HEK293 (cell line): ENCODE results near the gene AEN.

Experiments used
- CTCF ChIA-PET: fragments of 350-600 bp; formaldehyde crosslinking; extraction: SDS; loops from one replicate; lab custom pipeline; 2021; ENCODE audit warnings: antibody characterized with exemption; lab: Yijun Ruan, JAX
- POLR2A ChIA-PET: fragments of 300-600 bp; formaldehyde crosslinking; extraction: SDS; loops from one replicate; lab custom pipeline; 2020; ENCODE audit warnings: antibody characterized with exemption, inconsistent platforms; lab: Yijun Ruan, JAX
- H3K27ac ChIP-seq: fragments of 200-500 bp; sonication (Bioruptor generic); 2 replicates; pipeline ENCODE4 v1.5.1; 2014; ENCODE audit warnings: low read depth, low read length, control low read depth, inconsistent platforms; ENCODE audit errors: extremely low read depth
- H3K36me3 ChIP-seq, 2 experiments: fragments of 200-500 bp in 1 of 2; sonication (Bioruptor generic) in 1 of 2; 1 replicate in 1 of 2; 2 replicates in 1 of 2; pipeline ENCODE4 v1.5.1; 2014 to 2017; ENCODE audit warnings: inconsistent platforms in 2 of 2, low read length in 2 of 2; ENCODE audit not compliant: control insufficient read depth in 2 of 2, insufficient read depth in 1 of 2
- H3K4me1 ChIP-seq: fragments of 200-500 bp; sonication (Bioruptor generic); 2 replicates; pipeline ENCODE4 v1.5.1; 2014; ENCODE audit warnings: mild to moderate bottlenecking, low read length, inconsistent platforms; ENCODE audit not compliant: control insufficient read depth, insufficient read depth
- H3K4me3 ChIP-seq: 2 replicates; pipeline ENCODE4 v1.5.1; 2011; ENCODE audit warnings: low read depth, mild to moderate bottlenecking, control low read depth, low read length, moderate library complexity
- H3K9me3 ChIP-seq: fragments of 200-500 bp; sonication (Bioruptor generic); 2 replicates; pipeline ENCODE4 v1.5.1; 2014; ENCODE audit warnings: low read depth, low read length, inconsistent platforms; ENCODE audit not compliant: control insufficient read depth, insufficient read depth
- HOXC10 ChIP-seq: sonication (generic); formaldehyde crosslinking; IDR thresholded peaks from 2 replicates; pipeline ENCODE4 v1.8.1; 2023; ENCODE audit warnings: mild to moderate bottlenecking, missing genetic modification reagents
- HOXD13 ChIP-seq: sonication (generic); formaldehyde crosslinking; IDR thresholded peaks from 2 replicates; pipeline ENCODE4 v1.8.0; 2022; ENCODE audit warnings: missing genetic modification reagents, borderline replicate concordance
- KLF1 ChIP-seq: fragments of 450-650 bp; formaldehyde crosslinking; IDR thresholded peaks from 2 replicates; pipeline ENCODE4 v1.5.1; 2016; ENCODE audit warnings: missing biosample characterization, missing genetic modification characterization
- WT1 ChIP-seq: fragments of 450-650 bp; formaldehyde crosslinking; IDR thresholded peaks from 2 replicates; pipeline ENCODE4 v1.5.1; 2016; ENCODE audit warnings: missing biosample characterization, missing genetic modification characterization
- ZEB2 ChIP-seq: fragments of 450-650 bp; formaldehyde crosslinking; IDR thresholded peaks from 2 replicates; pipeline ENCODE4 v1.5.1; 2016; ENCODE audit warnings: missing biosample characterization, missing genetic modification characterization
- ZNF10 ChIP-seq: fragments of 450-650 bp; formaldehyde crosslinking; IDR thresholded peaks from 2 replicates; pipeline ENCODE4 v1.5.1; 2017; ENCODE audit warnings: missing biosample characterization, missing genetic modification characterization
- ZNF121 ChIP-seq: fragments of 450-650 bp; formaldehyde crosslinking; IDR thresholded peaks from 2 replicates; pipeline ENCODE4 v1.5.1; 2016; ENCODE audit warnings: missing biosample characterization, missing genetic modification characterization
- ZNF132 ChIP-seq: fragments of 450-650 bp; formaldehyde crosslinking; IDR thresholded peaks from 2 replicates; pipeline ENCODE4 v1.5.1; 2017; ENCODE audit warnings: missing biosample characterization, missing genetic modification characterization, borderline replicate concordance
- ZNF138 ChIP-seq: fragments of 450-650 bp; formaldehyde crosslinking; IDR thresholded peaks from 2 replicates; pipeline ENCODE4 v1.5.1; 2016; ENCODE audit warnings: missing biosample characterization, missing genetic modification characterization, borderline replicate concordance
- ZNF248 ChIP-seq: fragments of 450-650 bp; formaldehyde crosslinking; IDR thresholded peaks from 2 replicates; pipeline ENCODE4 v1.5.1; 2017; ENCODE audit warnings: missing biosample characterization, missing genetic modification characterization
- ZNF266 ChIP-seq: fragments of 450-650 bp; formaldehyde crosslinking; IDR thresholded peaks from 2 replicates; pipeline ENCODE4 v1.5.1; 2016; ENCODE audit warnings: missing biosample characterization, missing genetic modification characterization, low read depth
- ZNF311 ChIP-seq: fragments of 450-650 bp; formaldehyde crosslinking; IDR thresholded peaks from 2 replicates; pipeline ENCODE4 v1.5.1; 2017; ENCODE audit warnings: missing biosample characterization, missing genetic modification characterization, borderline replicate concordance
- ZNF521 ChIP-seq: fragments of 450-650 bp; formaldehyde crosslinking; IDR thresholded peaks from 2 replicates; pipeline ENCODE4 v1.5.1; 2017; ENCODE audit warnings: missing biosample characterization, mild to moderate bottlenecking, missing genetic modification characterization
- ZNF571 ChIP-seq: fragments of 450-650 bp; formaldehyde crosslinking; IDR thresholded peaks from 2 replicates; pipeline ENCODE4 v1.5.0; 2017; ENCODE audit warnings: missing biosample characterization, missing genetic modification characterization
- ZNF585B ChIP-seq: fragments of 450-650 bp; formaldehyde crosslinking; IDR thresholded peaks from 2 replicates; pipeline ENCODE4 v1.5.1; 2016; ENCODE audit warnings: missing biosample characterization, missing genetic modification characterization
- ZNF664 ChIP-seq: fragments of 450-650 bp; formaldehyde crosslinking; IDR thresholded peaks from 2 replicates; pipeline ENCODE4 v1.5.1; 2016; ENCODE audit warnings: missing biosample characterization, missing genetic modification characterization
- ZNF776 ChIP-seq: fragments of 450-650 bp; formaldehyde crosslinking; IDR thresholded peaks from 2 replicates; pipeline ENCODE4 v1.5.0; 2017; ENCODE audit warnings: missing biosample characterization, missing genetic modification characterization, borderline replicate concordance
- ZNF791 ChIP-seq: fragments of 450-650 bp; formaldehyde crosslinking; IDR thresholded peaks from 2 replicates; pipeline ENCODE4 v1.5.1; 2016; ENCODE audit warnings: missing biosample characterization, missing genetic modification characterization
- ZSCAN30 ChIP-seq: fragments of 450-650 bp; IDR thresholded peaks from 2 replicates; pipeline ENCODE4 v1.5.1; 2018; ENCODE audit warnings: missing biosample characterization, mild to moderate bottlenecking, missing genetic modification characterization, moderate library complexity
- TF ChIP-seq, protein P1 (sequence below): fragments of 450-650 bp; formaldehyde crosslinking; IDR thresholded peaks from 2 replicates; pipeline ENCODE4; 2016; ENCODE audit warnings: missing biosample characterization, missing genetic modification characterization
- TF ChIP-seq, protein P2 (sequence below): fragments of 450-650 bp; formaldehyde crosslinking; IDR thresholded peaks from 2 replicates; pipeline ENCODE4 v1.5.1; 2016; ENCODE audit warnings: missing biosample characterization, missing genetic modification characterization
- TF ChIP-seq, protein P3 (sequence below): fragments of 450-650 bp; formaldehyde crosslinking; IDR thresholded peaks from 2 replicates; pipeline ENCODE4 v1.5.1; 2016; ENCODE audit warnings: missing biosample characterization, missing genetic modification characterization
- TF ChIP-seq, protein P4 (sequence below): fragments of 450-650 bp; formaldehyde crosslinking; IDR thresholded peaks from 2 replicates; pipeline ENCODE4 v1.5.1; 2017; ENCODE audit warnings: missing biosample characterization, missing genetic modification characterization

Gene AEN

DNA sequence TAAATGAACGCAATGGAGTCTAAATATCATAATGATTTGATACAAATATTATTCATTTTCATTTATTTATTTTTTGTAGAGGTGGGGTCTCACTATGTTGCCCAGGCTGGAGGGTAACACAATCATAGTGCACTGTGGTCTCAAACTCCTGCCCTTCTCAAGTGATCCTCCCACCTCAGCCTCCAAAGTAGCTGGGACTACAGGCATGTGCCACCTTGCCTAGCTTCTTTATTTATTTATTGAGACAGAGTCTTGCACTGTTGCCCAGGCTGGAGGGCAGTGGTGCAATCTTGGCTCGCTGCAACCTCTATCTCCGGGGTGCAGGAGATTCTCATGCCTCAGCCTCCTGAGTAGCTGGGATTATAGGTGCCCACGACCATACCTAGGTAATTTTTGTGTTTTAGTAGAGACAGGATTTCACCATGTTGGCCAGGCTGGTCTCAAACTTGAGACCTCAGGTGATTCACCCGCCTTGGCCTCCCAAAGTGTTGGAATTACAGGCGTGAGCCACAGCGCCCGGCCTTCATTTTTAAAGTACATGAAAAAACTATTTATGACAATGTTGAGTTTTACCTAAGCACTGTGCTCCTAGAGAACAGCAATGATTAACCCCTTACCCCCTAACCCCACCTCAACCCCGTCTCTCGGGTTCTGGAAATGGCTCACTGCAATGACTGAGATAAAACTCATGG, 4.0 kb upstream of the AEN start:
- Histone ChIP-seq H3K9me3 (no peaks in the 10 kb centered on the region), H3K36me3 (peaks cover 0 to under 1% of the 10 kb centered on the region in 2 experiments; a peak in 1 of 3 replicates), H3K27ac (no peak overlapping the region), H3K4me1 (peaks cover 4% of the 10 kb centered on the region), H3K4me3 (no peak overlapping the region)
- ChIA-PET CTCF (interaction anchor here (0.7 to 5.1 kb wide), 4 partner anchors 46 to 1820 kb away, joined by 3 to 22 read pairs (median 13); partner anchors contain the start of genes MRPL46 and MRPS11), POLR2A (no interaction called here)
- TF ChIP-seq ZNF121 (tag by site-specific recombination), result peak; percentile 98
- TF ChIP-seq, protein P1, sequence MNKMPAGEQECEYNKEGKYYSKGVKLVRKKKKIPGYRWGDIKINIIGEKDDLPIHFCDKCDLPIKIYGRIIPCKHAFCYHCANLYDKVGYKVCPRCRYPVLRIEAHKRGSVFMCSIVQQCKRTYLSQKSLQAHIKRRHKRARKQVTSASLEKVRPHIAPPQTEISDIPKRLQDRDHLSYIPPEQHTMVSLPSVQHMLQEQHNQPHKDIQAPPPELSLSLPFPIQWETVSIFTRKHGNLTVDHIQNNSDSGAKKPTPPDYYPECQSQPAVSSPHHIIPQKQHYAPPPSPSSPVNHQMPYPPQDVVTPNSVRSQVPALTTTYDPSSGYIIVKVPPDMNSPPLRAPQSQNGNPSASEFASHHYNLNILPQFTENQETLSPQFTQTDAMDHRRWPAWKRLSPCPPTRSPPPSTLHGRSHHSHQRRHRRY, result no peak

DNA sequence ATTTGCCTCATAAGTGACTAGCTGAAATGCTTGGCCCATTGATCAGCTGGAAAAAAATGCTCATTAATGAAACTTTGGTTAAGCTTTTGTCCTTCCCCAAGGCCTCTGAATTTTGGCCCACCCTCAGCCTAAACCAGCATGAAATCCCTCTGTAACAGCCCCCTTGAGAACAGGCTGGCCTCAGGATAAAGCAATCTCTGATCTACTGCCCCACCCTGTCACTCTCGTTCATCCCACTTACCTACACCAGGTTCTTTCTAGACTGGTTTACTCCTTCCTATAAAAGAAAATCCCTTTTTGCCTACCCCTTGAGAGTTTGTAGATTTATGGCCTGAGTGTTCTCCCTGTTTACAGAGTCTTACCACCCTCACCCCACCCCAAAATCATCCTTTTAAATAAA, 3.4 kb upstream of the AEN start:
- Histone ChIP-seq H3K9me3 (no peaks in the 10 kb centered on the region), H3K4me3 (no peak overlapping the region), H3K36me3 (peaks cover 0 to 6% of the 10 kb centered on the region in 2 experiments; a peak in 1 of 3 replicates), H3K4me1 (peaks cover 6% of the 10 kb centered on the region), H3K27ac (no peak overlapping the region)
- POLR2A ChIA-PET, result no interaction called here
- CTCF ChIA-PET, result no interaction called here
- TF ChIP-seq ZNF266 (tag by site-specific recombination) (no peak), ZNF248 (tag by site-specific recombination) (no peak), ZNF791 (tag by site-specific recombination) (no peak), ZEB2 (tag by site-specific recombination) (no peak), ZNF776 (tag by site-specific recombination) (no peak), HOXD13 (CRISPR knock-in tag) (no peak), ZNF521 (tag by site-specific recombination) (no peak), ZNF664 (no peak), ZNF585B (tag by site-specific recombination) (no peak), ZNF138 (tag by site-specific recombination) (no peak), ZNF311 (no peak), ZSCAN30 (tag by site-specific recombination) (no peak), HOXC10 (CRISPR knock-in tag) (no peak), KLF1 (tag by site-specific recombination) (peak; percentile 73), ZNF571 (tag by site-specific recombination) (no peak), WT1 (0 out of 2 replicates have a peak, but pooled peaks have one; percentile 18), ZNF10 (no peak), ZNF132 (tag by site-specific recombination) (no peak)
- TF ChIP-seq, protein P2, sequence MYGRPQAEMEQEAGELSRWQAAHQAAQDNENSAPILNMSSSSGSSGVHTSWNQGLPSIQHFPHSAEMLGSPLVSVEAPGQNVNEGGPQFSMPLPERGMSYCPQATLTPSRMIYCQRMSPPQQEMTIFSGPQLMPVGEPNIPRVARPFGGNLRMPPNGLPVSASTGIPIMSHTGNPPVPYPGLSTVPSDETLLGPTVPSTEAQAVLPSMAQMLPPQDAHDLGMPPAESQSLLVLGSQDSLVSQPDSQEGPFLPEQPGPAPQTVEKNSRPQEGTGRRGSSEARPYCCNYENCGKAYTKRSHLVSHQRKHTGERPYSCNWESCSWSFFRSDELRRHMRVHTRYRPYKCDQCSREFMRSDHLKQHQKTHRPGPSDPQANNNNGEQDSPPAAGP, result peak; percentile 90
- TF ChIP-seq, protein P3, sequence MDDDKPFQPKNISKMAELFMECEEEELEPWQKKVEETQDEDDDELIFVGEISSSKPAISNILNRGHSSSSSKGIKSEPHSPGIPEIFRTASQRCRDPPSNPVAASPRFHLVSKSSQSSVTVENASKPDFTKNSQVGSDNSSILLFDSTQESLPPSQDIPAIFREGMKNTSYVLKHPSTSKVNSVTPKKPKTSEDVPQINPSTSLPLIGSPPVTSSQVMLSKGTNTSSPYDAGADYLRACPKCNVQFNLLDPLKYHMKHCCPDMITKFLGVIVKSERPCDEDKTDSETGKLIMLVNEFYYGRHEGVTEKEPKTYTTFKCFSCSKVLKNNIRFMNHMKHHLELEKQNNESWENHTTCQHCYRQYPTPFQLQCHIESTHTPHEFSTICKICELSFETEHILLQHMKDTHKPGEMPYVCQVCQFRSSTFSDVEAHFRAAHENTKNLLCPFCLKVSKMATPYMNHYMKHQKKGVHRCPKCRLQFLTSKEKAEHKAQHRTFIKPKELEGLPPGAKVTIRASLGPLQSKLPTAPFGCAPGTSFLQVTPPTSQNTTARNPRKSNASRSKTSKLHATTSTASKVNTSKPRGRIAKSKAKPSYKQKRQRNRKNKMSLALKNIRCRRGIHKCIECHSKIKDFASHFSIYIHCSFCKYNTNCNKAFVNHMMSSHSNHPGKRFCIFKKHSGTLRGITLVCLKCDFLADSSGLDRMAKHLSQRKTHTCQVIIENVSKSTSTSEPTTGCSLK (tag by site-specific recombination), result no peak
- TF ChIP-seq, protein P4, sequence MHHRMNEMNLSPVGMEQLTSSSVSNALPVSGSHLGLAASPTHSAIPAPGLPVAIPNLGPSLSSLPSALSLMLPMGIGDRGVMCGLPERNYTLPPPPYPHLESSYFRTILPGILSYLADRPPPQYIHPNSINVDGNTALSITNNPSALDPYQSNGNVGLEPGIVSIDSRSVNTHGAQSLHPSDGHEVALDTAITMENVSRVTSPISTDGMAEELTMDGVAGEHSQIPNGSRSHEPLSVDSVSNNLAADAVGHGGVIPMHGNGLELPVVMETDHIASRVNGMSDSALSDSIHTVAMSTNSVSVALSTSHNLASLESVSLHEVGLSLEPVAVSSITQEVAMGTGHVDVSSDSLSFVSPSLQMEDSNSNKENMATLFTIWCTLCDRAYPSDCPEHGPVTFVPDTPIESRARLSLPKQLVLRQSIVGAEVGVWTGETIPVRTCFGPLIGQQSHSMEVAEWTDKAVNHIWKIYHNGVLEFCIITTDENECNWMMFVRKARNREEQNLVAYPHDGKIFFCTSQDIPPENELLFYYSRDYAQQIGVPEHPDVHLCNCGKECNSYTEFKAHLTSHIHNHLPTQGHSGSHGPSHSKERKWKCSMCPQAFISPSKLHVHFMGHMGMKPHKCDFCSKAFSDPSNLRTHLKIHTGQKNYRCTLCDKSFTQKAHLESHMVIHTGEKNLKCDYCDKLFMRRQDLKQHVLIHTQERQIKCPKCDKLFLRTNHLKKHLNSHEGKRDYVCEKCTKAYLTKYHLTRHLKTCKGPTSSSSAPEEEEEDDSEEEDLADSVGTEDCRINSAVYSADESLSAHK (tag by site-specific recombination), result no peak
